Stimulated activated CD8-positive, alpha-beta memory T cell treated with anti-CD3 and anti-CD28 coated beads, Interleukin-12 subunit alpha, Interleukin-12 subunit beta, amount 100 ng/mL, for 1 hour (primary cell): ENCODE data around the gene ZBTB40.

Experiments used
- DNase-seq: peaks from one replicate; pipeline ENCODE4 v3.0.0-alpha.2; 2020; ENCODE audit warnings: low read depth

Gene ZBTB40

GRCh38 chr1:22530715-22531114 is 79.1 kb downstream of the ZBTB40 start:
- no peak for DNase-seq

GRCh38 chr1:22531251-22531650 is 79.6 kb downstream of the ZBTB40 start:
- no peak for DNase-seq

GRCh38 chr1:22533244-22533895 is 81.7 kb downstream of the ZBTB40 start:
- DNase-seq: no peak

GRCh38 chr1:22534951-22535350 is 83.3 kb downstream of the ZBTB40 start:
- no peak for DNase-seq

GRCh38 chr1:22535399-22535798 is 83.7 kb downstream of the ZBTB40 start:
- no peak for DNase-seq

- no peak for DNase-seq
These were observed 84.9 kb downstream of the ZBTB40 start for GRCh38 chr1:22536506-22536905.

- no peak for DNase-seq
These were observed 85.9 kb downstream of the ZBTB40 start for GRCh38 chr1:22537441-22538139.

GRCh38 chr1:22539510-22540118 is 88.0 kb downstream of the ZBTB40 start:
- no peak for DNase-seq

- DNase-seq: no peak
These were observed 88.7 kb downstream of the ZBTB40 start for GRCh38 chr1:22540337-22540736.

GRCh38 chr1:22542886-22543285 is 91.2 kb downstream of the ZBTB40 start:
- DNase-seq: no peak

GRCh38 chr1:22543679-22544078 is 92.0 kb downstream of the ZBTB40 start:
- DNase-seq: no peak

- no peak for DNase-seq
These were observed 93.0 kb downstream of the ZBTB40 start for GRCh38 chr1:22544606-22545005.

GRCh38 chr1:22545141-22545540 is 93.5 kb downstream of the ZBTB40 start:
- no peak for DNase-seq

GRCh38 chr1:22547186-22547817 is 95.7 kb downstream of the ZBTB40 start:
- no peak for DNase-seq

- DNase-seq: no peak
These were observed 96.3 kb downstream of the ZBTB40 start for GRCh38 chr1:22547818-22548462.

GRCh38 chr1:22550021-22550420 is 98.4 kb downstream of the ZBTB40 start:
- DNase-seq: no peak

GRCh38 chr1:22551591-22551990 is 99.9 kb downstream of the ZBTB40 start:
- DNase-seq: no peak

- no peak for DNase-seq
These were observed 100.4 kb downstream of the ZBTB40 start for GRCh38 chr1:22552021-22552420.

- no peak for DNase-seq
These were observed 101.6 kb downstream of the ZBTB40 start for GRCh38 chr1:22553104-22553880.

- DNase-seq: no peak
These were observed 102.4 kb downstream of the ZBTB40 start for GRCh38 chr1:22553991-22554522.

- no peak for DNase-seq
These were observed 103.7 kb downstream of the ZBTB40 start for GRCh38 chr1:22555371-22555656.
